Activated CD4-positive, alpha-beta T cell treated with anti-CD3 and anti-CD28 coated beads for 36 hours (primary cell): ENCODE results near the gene MYO18A. TPM values are rescaled to one million over a fixed set of nuclear protein-coding genes. Genes with fewer than 3 reads are reported as not detected.

ENCODE experiments used
- ATAC-seq: fragments of 200-7000 bp; cut with Tn5 transposase; one replicate; pipeline ENCODE4 v1.10.0; 2021; ENCODE audit warnings: mild to moderate bottlenecking, moderate library complexity
- CTCF ChIA-PET: fragments of 350-600 bp; sonication (Branson Sonifier 250); formaldehyde crosslinking; loops from one replicate; lab custom pipeline; 2021; ENCODE audit warnings: antibody characterized with exemption; lab: Charles Lee
- POLR2A ChIA-PET: fragments of 350-600 bp; sonication (Branson Sonifier 250); formaldehyde crosslinking; loops from one replicate; lab custom pipeline; 2021; ENCODE audit warnings: antibody characterized with exemption, inconsistent platforms; lab: Charles Lee
- DNase-seq: peaks from one replicate; pipeline ENCODE4 v3.0.0-alpha.2; 2020
- H3K27ac Mint-ChIP-seq: one replicate; pipeline ENCODE4 v1.8.0; 2021; ENCODE audit warnings: mixed read lengths
- H3K27me3 Mint-ChIP-seq: one replicate; pipeline ENCODE4 v1.8.0; 2021; ENCODE audit warnings: mixed read lengths
- H3K36me3 Mint-ChIP-seq: one replicate; pipeline ENCODE4 v1.8.0; 2021; ENCODE audit warnings: low read depth, mixed read lengths
- H3K4me1 Mint-ChIP-seq: one replicate; pipeline ENCODE4 v1.8.0; 2021; ENCODE audit warnings: mixed read lengths
- H3K4me3 Mint-ChIP-seq: one replicate; pipeline ENCODE4 v1.8.0; 2021; ENCODE audit warnings: mild to moderate bottlenecking, moderate library complexity, mixed read lengths
- H3K9me3 Mint-ChIP-seq: one replicate; pipeline ENCODE4 v1.8.0; 2021; ENCODE audit warnings: low read depth, mixed read lengths
- intact Hi-C, 2 experiments: fragments of 100-400 bp; cut with DNase I in 1 of 2; cut with micrococcal nuclease in 1 of 2; formaldehyde crosslinking; loops; one replicate each; pipeline versions ENCODE4 v1.14.2 to v1.15.1; 2022 to 2024; cut with DNase I, micrococcal nuclease
- total RNA-seq, 2 experiments: library from RNA; stranded (reverse); gene quantifications; one replicate each; pipeline ENCODE4 v1.2.3, GENCODE V29; 2021

The MYO18A gene
- total RNA-seq, 2 experiments from 2014 or later, result 31.9 to 38.2 TPM

DNA sequence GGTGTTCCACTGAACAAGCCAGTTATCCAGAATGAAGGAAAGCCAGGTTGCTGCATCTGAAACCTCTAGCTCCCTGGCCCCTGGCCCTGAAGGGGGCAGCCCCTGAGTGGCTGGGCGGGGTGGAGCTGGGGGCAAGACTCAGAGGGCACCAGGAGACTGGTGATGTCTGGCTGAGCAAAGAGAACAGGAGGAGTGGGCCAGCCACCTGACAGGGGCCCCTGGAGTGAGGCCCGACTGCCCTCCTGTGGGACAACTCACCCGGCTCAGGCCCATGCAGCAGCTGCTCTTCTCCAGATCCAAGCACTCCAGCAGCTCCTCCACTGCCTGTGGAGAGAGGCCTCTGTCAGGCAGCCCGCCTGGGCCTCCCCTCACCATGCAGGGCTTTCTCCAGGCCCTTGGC is 76.9 kb downstream of the MYO18A start:
- Mint-ChIP-seq H3K27ac (no peak overlapping the region), H3K9me3 (no peaks in the 10 kb centered on the region), H3K27me3 (no peaks in the 10 kb centered on the region), H3K4me1 (peaks cover 11% of the 10 kb centered on the region), H3K4me3 (no peak overlapping the region), H3K36me3 (peaks cover 13% of the 10 kb centered on the region)
- ChIA-PET POLR2A (no interaction called here), CTCF (interaction anchor here (0.7 to 2.0 kb wide), 2 partner anchors 8 to 14 kb away, joined by 3 to 10 read pairs; no protein-coding TSS in a partner anchor)
- intact Hi-C loops, result no loop called here
- ATAC-seq (no peak), DNase-seq (no peak)

DNA sequence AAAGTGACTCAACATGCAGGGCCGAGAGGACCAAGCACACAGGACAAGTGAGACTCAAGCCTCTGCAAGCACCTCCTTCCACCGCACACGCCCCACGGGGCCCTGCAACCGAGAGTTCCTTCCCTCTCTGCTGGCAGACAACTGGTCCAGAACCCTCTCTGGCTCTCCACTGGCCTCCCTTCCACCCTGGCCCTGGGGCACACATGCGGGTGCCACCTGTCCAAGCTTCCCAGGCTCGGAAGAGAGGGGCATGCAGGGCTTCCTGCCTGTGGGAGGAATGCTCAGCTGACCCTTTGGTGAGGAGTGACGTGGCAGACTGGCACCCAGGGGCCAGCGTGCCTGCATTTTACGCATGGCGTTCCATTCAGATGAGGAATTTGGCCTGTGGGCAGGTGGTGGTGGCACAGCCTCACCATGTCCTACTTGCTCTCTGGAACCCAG is 77.4 kb downstream of the MYO18A start:
- Mint-ChIP-seq H3K27me3 (no peaks in the 10 kb centered on the region), H3K9me3 (no peaks in the 10 kb centered on the region), H3K27ac (no peak overlapping the region), H3K4me1 (peaks cover 11% of the 10 kb centered on the region), H3K4me3 (no peak overlapping the region), H3K36me3 (peaks cover 13% of the 10 kb centered on the region)
- DNase-seq (no peak), ATAC-seq (no peak)
- POLR2A ChIA-PET, result no interaction called here
- CTCF ChIA-PET, result interaction anchor here (2.0 to 2.4 kb wide), 2 partner anchors 9 to 15 kb away, joined by 10 to 12 read pairs; no protein-coding TSS in a partner anchor
- intact Hi-C loops, result no loop called here

DNA sequence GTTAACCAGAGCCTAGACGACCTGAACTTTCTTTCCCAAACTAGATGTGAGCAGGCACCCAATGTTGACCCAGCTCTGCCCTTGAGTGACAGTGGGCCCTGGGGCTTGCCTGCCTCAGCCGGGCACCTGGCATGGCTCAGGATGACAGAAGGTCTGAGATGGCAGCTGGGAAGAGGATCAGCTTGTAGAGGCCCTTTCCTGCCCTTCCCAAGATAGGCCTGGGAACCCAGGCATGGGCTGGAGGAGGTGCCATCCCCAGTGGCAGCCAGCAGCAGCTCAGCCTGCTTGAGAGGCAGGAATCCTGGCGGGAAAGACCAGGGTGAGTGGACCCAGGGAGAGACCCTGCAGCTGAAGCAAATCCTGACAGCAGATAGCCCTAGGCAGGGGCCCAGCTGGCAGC is 78.2 kb downstream of the MYO18A start:
- intact Hi-C loops, result no loop called here
- CTCF ChIA-PET, result interaction anchor here (2.0 to 2.4 kb wide), 2 partner anchors 10 to 16 kb away, joined by 10 to 12 read pairs; no protein-coding TSS in a partner anchor
- POLR2A ChIA-PET, result no interaction called here

DNA sequence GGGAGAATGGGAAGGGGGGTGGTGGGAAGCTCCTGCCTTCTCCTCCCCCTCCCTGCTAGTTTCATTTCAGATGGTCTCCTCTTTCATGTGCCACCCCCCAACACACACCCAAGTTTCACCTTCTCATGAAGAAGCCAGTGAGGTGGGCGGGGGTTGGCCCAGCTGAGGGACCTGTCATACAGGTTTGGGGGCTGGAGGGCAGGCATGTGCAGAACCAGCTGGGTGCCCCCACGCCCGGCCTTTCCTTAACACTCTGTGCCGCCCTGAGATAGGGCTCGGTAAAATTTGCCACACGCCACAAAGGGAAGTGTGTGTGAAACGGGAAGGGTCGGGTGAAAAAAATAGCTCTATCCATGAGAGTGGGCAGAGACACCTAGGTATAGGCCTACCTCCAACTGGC is 79.9 kb downstream of the MYO18A start:
- POLR2A ChIA-PET, result interaction anchor here (0.6 to 0.7 kb wide), 2 partner anchors 113 to 326 kb away, joined by 3 to 4 read pairs; no protein-coding TSS in a partner anchor
- Mint-ChIP-seq H3K27ac (no peak overlapping the region), H3K36me3 (peaks cover 8% of the 10 kb centered on the region), H3K9me3 (no peaks in the 10 kb centered on the region), H3K4me3 (no peak overlapping the region), H3K4me1 (peaks cover 11% of the 10 kb centered on the region), H3K27me3 (no peaks in the 10 kb centered on the region)
- ATAC-seq, result no peak
- DNase-seq, result no peak
- intact Hi-C loops, result no loop called here
- CTCF ChIA-PET, result interaction anchor here (0.6 to 2.4 kb wide), 7 partner anchors 8 to 135 kb away, joined by 3 to 12 read pairs (median 5); no protein-coding TSS in a partner anchor

More for the DNA sequence above, 78.2 kb downstream of the MYO18A start:
- peaks cover 13% of the 10 kb centered on the region for H3K36me3 Mint-ChIP-seq
- H3K27ac Mint-ChIP-seq, result no peak overlapping the region
- DNase-seq (no peak), ATAC-seq (no peak)
- peaks cover 11% of the 10 kb centered on the region for H3K4me1 Mint-ChIP-seq
- no peaks in the 10 kb centered on the region for H3K27me3 Mint-ChIP-seq
- no peaks in the 10 kb centered on the region for H3K9me3 Mint-ChIP-seq
- H3K4me3 Mint-ChIP-seq, result no peak overlapping the region

DNA sequence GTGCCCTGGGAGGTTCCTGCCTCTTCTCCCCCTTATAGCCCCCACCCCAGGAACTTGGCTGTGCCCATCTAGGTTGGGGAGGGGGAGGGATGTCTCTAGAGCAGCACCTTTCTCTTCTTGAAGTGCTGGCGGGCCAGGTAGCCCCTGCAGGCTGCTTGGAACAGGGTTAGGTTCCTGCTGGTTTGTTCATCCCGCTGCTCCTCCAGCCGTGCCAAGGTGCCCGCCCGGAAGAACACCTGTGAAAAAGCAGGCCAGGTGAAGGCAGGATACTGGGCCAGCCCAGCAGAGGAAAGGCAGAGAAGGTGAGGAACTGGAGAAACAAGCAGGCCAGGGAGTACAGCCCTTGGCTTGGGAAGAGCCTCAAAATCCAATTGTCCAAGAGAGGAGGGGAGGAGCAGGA is 80.7 kb downstream of the MYO18A start:
- no peaks in the 10 kb centered on the region for H3K27me3 Mint-ChIP-seq
- CTCF ChIA-PET, result interaction anchor here (1.2 to 2.1 kb wide), 3 partner anchors 17 to 146 kb away, joined by 3 to 7 read pairs (median 7); no protein-coding TSS in a partner anchor
- POLR2A ChIA-PET, result no interaction called here
- H3K4me3 Mint-ChIP-seq, result no peak overlapping the region
- H3K4me1 Mint-ChIP-seq, result peaks cover 11% of the 10 kb centered on the region
- intact Hi-C loops, result no loop called here
- no peak overlapping the region for H3K27ac Mint-ChIP-seq
- DNase-seq (no peak), ATAC-seq (no peak)
- H3K9me3 Mint-ChIP-seq, result no peaks in the 10 kb centered on the region
- H3K36me3 Mint-ChIP-seq, result peaks cover 8% of the 10 kb centered on the region

DNA sequence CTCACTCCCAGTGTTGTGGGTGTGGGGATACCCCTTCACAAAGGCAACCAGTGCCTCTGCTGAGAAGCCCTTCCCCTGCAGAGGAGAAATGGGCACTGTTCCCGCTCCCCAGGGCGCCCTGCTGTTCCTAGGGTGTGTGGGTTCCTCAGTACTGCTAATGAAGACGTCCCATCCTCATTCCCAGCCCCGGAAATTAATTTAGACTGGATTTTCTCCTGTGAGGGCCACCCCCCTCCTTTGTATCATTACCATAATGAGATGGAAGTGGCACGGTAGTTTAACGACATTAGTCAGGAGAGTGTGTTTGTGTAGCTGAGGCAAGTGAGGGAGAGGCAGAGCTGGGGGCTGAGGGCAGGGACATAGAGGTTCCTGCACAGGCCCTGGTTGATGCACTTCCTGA is 84.1 kb downstream of the MYO18A start:
- Mint-ChIP-seq H3K27me3 (no peaks in the 10 kb centered on the region), H3K4me1 (peaks cover 11% of the 10 kb centered on the region), H3K9me3 (no peaks in the 10 kb centered on the region), H3K4me3 (no peak overlapping the region), H3K36me3 (peaks cover 7% of the 10 kb centered on the region), H3K27ac (no peak overlapping the region)
- DNase-seq (no peak), ATAC-seq (no peak)
- POLR2A ChIA-PET, result no interaction called here
- CTCF ChIA-PET, result interaction anchor here (0.5 to 1.1 kb wide), 5 partner anchors 20 to 270 kb away, joined by 3 to 4 read pairs (median 3); no protein-coding TSS in a partner anchor
- intact Hi-C loops, result no loop called here

DNA sequence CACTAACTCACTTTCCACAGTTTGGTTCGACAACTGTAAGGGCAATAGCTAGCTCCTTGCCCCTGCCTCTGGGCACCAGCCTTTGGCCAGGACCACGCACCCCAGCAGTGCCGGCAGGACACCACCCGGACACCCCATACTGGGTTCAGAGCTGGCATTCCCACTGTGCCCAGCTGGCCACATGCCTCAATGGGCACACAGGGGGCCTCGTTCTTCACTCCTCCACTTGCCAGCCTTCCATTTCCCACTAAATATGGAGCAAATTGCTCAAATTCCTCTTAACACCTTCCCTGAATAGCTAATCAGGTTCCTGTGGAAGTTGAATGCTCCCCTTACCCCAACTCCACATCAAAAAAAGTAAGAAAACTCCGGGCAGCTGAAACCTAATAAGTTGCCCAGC is 84.8 kb downstream of the MYO18A start:
- DNase-seq (no peak), ATAC-seq (no peak)
- Mint-ChIP-seq H3K4me1 (peaks cover 9% of the 10 kb centered on the region), H3K27ac (peak overlapping the region; percentile 13), H3K27me3 (no peaks in the 10 kb centered on the region), H3K36me3 (peaks cover 7% of the 10 kb centered on the region), H3K9me3 (no peaks in the 10 kb centered on the region), H3K4me3 (no peak overlapping the region)
- ChIA-PET POLR2A (no interaction called here), CTCF (interaction anchor here (0.5 to 1.5 kb wide), 7 partner anchors 20 to 271 kb away, joined by 3 to 4 read pairs (median 3); no protein-coding TSS in a partner anchor)
- intact Hi-C loops, result no loop called here

DNA sequence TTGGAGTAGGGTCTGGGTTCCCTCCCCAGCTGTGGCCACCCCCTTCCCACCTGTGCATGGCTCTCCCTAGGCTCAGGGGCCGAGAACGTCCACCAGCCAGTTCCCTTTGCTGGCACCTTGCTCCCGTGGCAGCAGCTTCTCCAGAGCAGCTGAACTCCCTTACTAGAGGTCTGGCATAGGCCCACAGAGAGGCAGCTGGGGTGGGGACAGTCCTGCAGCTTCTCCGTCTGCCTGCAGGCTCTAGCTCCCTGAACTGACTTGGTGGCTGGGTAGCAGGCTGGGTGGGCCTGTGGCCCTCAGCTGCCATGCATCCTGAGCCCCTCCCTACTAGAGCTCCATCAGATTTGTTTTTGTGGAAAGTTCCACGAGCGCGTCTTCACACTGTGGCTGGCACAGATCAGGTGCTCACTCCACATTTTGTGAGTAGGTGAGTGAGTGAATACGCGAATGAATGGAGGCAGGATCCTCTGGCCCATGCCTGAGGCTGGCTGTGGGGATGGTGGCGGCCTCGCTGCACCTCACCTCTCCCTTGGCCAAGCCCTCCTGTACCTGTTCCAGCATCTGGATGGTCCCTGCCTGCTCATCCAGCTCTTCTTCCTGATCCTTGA is 86.0 kb downstream of the MYO18A start:
- Mint-ChIP-seq H3K4me3 (no peak overlapping the region), H3K4me1 (no peaks in the 10 kb centered on the region), H3K9me3 (no peaks in the 10 kb centered on the region), H3K36me3 (peaks cover 5% of the 10 kb centered on the region), H3K27ac (no peak overlapping the region), H3K27me3 (no peaks in the 10 kb centered on the region)
- DNase-seq (no peak), ATAC-seq (no peak)
- ChIA-PET POLR2A (interaction anchor here (0.6 kb wide), 1 partner anchor 21 kb away, joined by 3 read pairs; no protein-coding TSS in a partner anchor), CTCF (interaction anchor here (0.6 to 1.5 kb wide), 5 partner anchors 10 to 128 kb away, joined by 3 to 4 read pairs (median 3); no protein-coding TSS in a partner anchor)
- intact Hi-C loops, result no loop called here

DNA sequence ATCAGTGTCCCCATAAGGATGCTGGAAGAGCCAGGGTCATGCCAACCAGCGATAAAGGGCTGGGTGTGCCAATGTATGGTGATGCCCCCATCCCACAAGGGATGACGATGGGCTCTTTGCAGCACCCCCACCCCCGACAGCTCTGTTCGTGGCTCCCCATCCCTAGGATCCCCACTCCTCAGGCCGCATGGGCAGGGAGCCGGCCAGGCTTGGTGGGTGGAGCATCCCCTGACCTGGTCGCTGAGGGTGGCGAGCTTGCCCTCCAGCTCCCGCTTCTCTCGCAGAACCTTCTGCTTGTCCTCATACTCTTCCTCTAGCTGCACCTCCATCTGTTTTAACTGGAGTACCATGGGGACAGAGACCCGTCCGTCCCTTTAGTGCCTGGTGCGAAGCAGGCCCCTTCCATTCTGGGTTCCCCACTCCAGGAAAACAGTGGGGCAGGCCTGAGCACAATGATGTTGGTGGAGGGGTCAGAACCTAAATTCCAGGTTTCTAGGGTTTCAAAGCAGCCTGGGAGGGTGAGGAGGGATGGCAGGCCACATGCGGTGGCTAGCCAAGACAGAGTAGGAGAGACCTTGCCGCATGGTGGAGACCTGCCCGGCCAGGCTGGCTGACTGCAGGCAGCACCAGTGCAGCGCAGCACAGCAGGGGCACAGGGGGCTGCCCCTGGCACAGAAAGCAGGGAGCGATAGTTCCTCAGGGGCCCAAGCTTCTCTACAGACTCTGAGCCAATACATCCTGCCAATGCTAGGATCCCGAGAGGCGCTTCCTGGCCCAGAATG is 86.9 kb downstream of the MYO18A start:
- DNase-seq (no peak), ATAC-seq (no peak)
- no peaks in the 10 kb centered on the region for H3K9me3 Mint-ChIP-seq
- no peak overlapping the region for H3K27ac Mint-ChIP-seq
- CTCF ChIA-PET, result interaction anchor here (0.5 to 1.8 kb wide), 5 partner anchors 17 to 126 kb away, joined by 3 to 9 read pairs (median 5); no protein-coding TSS in a partner anchor
- no peaks in the 10 kb centered on the region for H3K27me3 Mint-ChIP-seq
- POLR2A ChIA-PET, result no interaction called here
- intact Hi-C loops, result no loop called here
- no peaks in the 10 kb centered on the region for H3K4me1 Mint-ChIP-seq
- H3K36me3 Mint-ChIP-seq, result peaks cover 8% of the 10 kb centered on the region
- no peak overlapping the region for H3K4me3 Mint-ChIP-seq

DNA sequence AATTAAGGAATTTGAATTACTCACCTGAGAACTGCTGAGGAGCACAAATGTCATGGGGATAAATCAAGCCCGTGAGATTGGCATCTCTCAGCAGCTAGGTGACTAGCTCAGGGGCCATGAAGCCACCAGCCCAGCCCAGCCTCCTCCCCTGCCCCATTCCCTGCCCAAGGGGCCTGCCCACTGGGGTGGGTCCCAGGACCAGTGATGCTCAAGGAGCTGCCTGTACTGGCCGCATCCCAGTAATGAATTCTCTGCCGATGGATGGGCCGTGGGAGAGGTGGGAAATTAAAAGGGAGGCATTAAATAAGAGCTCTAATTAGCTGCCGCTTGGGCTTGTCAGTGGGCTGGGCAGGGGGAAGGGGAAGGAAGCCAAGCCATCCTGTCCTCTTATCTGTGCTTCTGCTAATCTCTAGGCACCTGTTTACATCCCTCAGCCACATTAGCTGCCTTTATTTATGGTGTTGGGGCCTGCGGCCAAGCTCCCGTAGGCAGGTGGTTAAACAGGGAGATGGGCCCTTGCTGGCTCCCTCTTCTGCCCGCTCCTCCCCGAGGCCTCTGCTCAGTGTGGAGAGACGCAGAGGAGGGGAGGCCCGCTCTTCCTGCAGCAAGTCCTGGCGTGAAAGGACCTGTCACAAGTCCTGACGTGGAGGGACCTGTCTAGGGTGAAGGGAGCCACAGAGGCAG is 88.5 kb downstream of the MYO18A start:
- H3K4me1 Mint-ChIP-seq, result no peaks in the 10 kb centered on the region
- ChIA-PET CTCF (interaction anchor here (0.6 to 2.8 kb wide), 7 partner anchors 9 to 174 kb away, joined by 3 to 20 read pairs (median 6); no protein-coding TSS in a partner anchor), POLR2A (no interaction called here)
- no peaks in the 10 kb centered on the region for H3K27me3 Mint-ChIP-seq
- intact Hi-C loops, result no loop called here
- H3K27ac Mint-ChIP-seq, result no peak overlapping the region
- ATAC-seq (no peak), DNase-seq (no peak)
- no peaks in the 10 kb centered on the region for H3K9me3 Mint-ChIP-seq
- H3K4me3 Mint-ChIP-seq, result no peak overlapping the region
- H3K36me3 Mint-ChIP-seq, result peaks cover 9% of the 10 kb centered on the region
